Fibroblast of pulmonary artery (primary cell): ENCODE results near the gene POLG.

Experiments
- DNase-seq: peaks from one replicate; pipeline ENCODE4 v3.0.0-alpha.2; 2010; ENCODE audit warnings: low read depth
- H3K4me3 ChIP-seq: replicated peaks from 2 replicates; pipeline ENCODE4 v1.5.1; 2011; ENCODE audit warnings: low read depth, mild to moderate bottlenecking, control low read depth, low read length, moderate library complexity
- TF ChIP-seq, protein P1 (sequence below): IDR thresholded peaks from 2 replicates; pipeline ENCODE4 v1.5.1; 2011; ENCODE audit warnings: mild to moderate bottlenecking, control low read depth, low read length, inconsistent platforms; ENCODE audit errors: missing control alignments

Gene POLG

DNA sequence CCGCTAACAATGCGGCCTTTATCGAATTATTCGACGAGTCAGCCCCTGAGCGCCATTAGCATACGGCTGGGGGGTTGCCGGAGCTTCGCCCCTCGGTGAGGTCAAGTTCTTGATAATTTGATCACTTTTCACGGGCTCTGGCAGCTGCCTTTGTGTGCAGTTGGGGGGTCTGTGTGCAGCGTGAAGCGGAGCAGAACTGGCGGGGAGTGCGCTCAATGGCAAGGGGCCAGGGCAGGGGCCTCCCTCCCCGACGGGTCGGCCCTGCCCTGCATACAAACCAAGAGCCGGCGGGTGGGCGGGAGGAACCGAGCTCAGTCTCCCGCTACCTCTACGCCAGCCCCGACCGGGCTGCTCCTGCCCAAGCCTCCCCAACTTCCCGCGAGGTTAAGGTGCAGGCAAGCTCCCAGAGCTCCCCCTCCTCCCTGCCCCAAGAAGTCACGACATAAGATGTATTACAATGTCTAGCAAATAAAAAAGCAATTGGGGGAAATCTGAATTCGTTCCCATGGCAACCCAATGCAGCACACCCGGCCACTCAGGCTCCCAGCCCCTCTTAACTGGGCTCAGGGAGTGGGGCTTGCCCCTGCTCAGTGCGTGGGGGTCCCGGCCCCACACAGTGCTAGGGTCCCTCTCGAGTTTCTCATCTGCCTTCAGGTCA lies 34.1 kb upstream of the POLG start:
- TF ChIP-seq, protein P1, sequence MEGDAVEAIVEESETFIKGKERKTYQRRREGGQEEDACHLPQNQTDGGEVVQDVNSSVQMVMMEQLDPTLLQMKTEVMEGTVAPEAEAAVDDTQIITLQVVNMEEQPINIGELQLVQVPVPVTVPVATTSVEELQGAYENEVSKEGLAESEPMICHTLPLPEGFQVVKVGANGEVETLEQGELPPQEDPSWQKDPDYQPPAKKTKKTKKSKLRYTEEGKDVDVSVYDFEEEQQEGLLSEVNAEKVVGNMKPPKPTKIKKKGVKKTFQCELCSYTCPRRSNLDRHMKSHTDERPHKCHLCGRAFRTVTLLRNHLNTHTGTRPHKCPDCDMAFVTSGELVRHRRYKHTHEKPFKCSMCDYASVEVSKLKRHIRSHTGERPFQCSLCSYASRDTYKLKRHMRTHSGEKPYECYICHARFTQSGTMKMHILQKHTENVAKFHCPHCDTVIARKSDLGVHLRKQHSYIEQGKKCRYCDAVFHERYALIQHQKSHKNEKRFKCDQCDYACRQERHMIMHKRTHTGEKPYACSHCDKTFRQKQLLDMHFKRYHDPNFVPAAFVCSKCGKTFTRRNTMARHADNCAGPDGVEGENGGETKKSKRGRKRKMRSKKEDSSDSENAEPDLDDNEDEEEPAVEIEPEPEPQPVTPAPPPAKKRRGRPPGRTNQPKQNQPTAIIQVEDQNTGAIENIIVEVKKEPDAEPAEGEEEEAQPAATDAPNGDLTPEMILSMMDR, result no peak
- no peak for DNase-seq
- H3K4me3 ChIP-seq, result no peak overlapping the region

DNA sequence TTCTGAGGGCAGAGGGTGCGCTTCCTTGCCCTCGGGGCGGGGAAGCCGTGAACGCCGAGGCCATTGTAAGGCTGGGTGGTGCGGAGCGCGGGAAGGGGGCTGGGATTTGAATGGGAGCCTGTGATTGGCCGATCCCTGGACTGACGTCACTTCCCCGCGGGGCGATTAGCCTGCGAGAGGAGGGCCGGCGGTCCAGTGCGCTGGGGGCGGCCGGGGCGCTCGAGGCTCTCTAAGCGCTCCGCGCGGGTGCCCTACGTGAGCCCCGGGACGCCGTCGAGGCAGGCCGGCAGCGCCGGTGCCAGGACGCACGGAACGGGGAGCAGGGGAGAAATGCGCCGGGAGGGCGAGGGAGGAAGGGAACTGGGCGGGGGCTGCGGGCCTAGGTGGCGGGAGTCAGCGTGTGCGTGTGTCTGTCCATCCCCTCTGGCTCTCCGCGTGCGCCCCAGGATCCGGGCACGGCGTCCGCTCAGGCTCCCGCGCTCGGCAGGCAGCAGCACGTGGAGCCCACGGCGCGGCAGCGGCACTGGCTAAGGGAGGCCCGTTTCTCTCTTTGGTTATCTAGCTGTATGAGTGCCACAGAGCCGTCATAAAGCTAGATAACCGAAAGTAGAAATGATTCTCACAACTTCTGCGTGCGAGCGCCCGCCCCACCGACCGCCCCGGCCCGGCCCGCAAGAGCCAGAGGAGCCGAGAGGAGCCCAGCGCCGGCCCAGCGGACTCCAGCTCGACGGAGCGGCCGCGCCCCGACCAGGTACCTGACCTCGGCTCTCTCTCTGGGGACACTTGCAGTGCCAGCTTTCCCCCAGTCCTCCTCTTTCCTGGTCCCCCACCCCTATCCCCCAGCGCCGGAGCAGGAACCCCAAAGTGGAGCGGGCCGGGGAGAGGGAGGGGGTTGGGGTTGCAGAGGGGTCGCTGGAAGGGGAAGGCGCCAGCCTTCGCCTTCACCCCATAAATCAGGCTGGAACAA lies 33.1 kb upstream of the POLG start:
- DNase-seq, result no peak
- TF ChIP-seq, protein P1, result no peak
- no peak overlapping the region for H3K4me3 ChIP-seq

DNA sequence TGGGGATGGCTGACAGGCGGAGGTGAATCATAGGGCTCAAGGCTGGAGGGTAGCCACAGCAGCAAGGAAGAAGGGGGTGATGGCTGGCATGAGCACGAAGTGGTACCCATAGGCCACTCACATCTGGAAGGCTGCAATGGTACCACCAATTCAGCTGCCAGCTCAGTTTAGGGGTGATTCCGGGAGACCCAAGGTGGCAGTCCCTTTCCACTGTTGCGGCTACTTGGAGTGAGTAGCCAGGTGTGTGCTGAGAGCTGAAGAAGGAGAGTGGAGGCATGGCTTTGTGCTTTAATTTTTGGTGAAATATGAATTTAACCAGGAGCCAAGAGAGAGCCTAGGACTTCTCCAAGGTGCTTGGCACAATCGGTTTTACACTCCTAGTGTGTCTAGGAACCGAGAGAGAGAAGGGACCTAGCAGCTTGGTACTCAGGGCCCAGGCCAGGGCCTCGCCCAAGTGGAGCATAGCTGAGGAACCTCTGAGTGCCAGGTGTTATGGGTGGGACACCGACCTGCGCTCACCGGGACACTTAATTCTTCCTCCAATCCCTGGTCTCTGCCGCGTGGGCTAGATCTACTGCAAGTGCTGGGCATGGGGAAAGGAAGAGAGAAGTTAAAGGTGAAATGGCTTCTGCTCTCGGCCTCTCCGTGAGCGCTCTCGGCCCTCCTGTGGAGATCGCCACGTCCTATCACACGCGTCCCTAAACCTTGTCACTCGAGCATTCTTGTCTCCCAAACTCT lies 32.2 kb upstream of the POLG start:
- H3K4me3 ChIP-seq, result no peak overlapping the region
- TF ChIP-seq, protein P1, result no peak
- DNase-seq, result no peak

DNA sequence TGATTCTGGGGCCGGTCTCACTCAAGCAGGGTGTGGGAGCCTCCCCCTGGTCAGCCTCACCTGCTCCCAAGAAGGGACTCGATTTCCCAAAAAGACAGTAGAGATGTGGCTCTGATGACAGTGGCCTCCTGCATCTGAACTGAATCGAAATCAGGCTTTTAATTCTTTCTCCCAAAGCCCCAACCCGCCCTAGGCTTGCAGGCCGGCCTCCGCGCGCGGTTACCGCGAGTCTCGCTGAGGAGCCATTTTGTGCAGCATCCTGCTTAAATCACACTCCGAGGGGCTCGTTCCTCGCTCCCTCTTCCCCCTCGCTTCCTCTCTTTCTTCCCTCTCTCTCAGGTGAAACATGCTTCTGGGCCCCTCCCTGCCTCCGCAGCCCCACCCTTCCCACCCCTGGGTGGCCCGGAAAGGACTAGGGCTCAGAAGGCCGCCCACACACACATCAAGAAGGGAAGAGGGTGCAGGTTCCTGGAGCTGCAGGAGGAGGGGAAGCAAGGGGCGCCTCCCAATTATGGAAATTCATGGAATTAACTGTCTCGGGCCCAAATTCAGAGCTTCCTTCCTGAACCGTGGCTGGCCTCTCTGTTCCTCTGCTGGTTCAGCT lies 30.9 kb upstream of the POLG start:
- no peak overlapping the region for H3K4me3 ChIP-seq
- DNase-seq, result no peak
- TF ChIP-seq, protein P1, result no peak

DNA sequence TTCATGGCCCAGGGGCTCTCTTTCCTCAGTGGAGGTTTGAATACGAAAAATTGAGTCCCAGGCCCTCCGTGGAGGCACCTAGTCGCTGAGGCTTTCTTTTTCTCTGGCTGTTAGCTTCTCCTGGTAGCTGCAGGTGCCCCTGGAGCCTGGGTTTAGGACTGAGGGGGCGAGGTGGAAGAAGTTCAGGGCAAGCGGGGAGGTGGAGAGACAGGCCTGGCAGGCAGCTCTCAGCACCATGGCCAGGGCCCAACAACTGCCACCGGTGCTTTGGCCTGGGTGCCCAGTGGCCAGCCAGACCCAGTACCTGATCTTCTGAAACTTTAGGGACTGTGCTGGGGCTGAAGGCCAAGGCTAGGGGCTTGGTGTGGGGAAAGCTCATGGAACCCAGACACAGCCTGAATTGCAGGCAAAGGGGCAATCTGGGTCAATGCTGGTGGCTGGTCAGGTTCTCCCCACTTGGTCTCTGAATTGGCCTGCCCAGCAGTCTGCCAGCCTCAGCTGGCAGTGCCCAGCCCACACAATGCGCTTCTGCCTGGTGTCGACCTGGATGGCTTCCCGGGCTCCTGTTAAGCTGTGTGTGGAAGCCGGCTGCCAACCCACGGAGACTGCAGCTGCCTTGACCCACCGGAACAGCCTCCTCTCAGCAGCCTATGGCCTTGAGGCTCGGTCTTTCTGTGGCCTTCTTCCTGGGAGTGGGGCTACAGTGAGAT lies 30.3 kb upstream of the POLG start:
- no peak for DNase-seq
- H3K4me3 ChIP-seq, result no peak overlapping the region
- TF ChIP-seq, protein P1, result no peak

DNA sequence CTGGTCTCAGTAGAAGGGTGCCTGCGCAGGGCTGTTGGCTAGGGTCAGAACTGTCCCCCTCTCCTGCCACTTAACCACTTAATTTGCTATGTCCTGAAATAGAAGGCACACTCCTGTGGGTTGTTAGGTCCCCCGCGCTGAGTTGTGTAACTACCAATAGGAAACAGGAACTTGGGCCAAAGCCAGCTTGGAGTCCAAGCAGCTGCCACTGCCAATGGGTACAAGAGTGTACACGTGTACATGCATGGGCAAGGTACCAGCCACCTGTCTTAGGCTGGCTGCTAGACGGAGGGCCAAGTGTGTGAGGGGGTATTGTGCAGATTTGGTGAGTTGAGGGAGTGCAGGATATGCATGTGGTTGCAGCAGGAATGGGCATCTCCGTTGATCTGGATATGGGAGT lies 29.7 kb upstream of the POLG start:
- DNase-seq, result no peak
- TF ChIP-seq, protein P1, result no peak
- no peak overlapping the region for H3K4me3 ChIP-seq
